Panc1 (cell line): ENCODE measurements around the gene PLEKHA7. TPM values are rescaled to one million over a fixed set of nuclear protein-coding genes. Genes with fewer than 3 reads are reported as not detected.

ENCODE experiments used
- ATAC-seq: fragments of 200-7000 bp; cut with Tn5 transposase; 2 replicates; pipeline ENCODE4 v1.9.1; 2020; ENCODE audit warnings: mild to moderate bottlenecking, moderate library complexity
- BruUV-seq: library from RNA; stranded (reverse); fragments of 400-500 nt; replicated peaks from 2 replicates; lab custom pipeline; 2021; lab: Mats Ljungman, UMichigan
- CTCF ChIA-PET: fragments of 300-600 bp; sonication (Branson Sonifier 250); formaldehyde crosslinking; loops from one replicate; lab custom pipeline; 2022; ENCODE audit warnings: antibody characterized with exemption; lab: Charles Lee
- POLR2A ChIA-PET: fragments of 300-600 bp; sonication (Branson Sonifier 250); formaldehyde crosslinking; loops from one replicate; lab custom pipeline; 2022; ENCODE audit warnings: antibody characterized with exemption; lab: Charles Lee
- DNase-seq: peaks from one replicate; pipeline ENCODE4 v3.0.0-alpha.2; 2010; ENCODE audit warnings: low read depth, low spot score
- H3K27ac ChIP-seq: 2 replicates; pipeline ENCODE4 v1.5.1; 2011; ENCODE audit warnings: mild to moderate bottlenecking, low read length, inconsistent platforms
- H3K27me3 ChIP-seq: fragments of 200-500 bp; sonication (Bioruptor generic); 2 replicates; pipeline ENCODE4 v1.6.0; 2014; ENCODE audit warnings: low read length, inconsistent platforms; ENCODE audit not compliant: control insufficient read depth, insufficient read depth
- H3K36me3 ChIP-seq: fragments of 200-500 bp; sonication (Bioruptor generic); 2 replicates; pipeline ENCODE4 v1.5.1; 2014; ENCODE audit warnings: inconsistent platforms, mild to moderate bottlenecking, low read length, moderate library complexity; ENCODE audit not compliant: control insufficient read depth, insufficient read depth
- H3K4me1 ChIP-seq: 2 replicates; pipeline ENCODE4 v1.5.1; 2011; ENCODE audit warnings: inconsistent platforms, mild to moderate bottlenecking, low read length, moderate library complexity; ENCODE audit not compliant: control insufficient read depth, insufficient read depth
- H3K4me3 ChIP-seq, 2 experiments: 2 replicates each; pipeline ENCODE4 v1.5.1; 2011 to 2012; ENCODE audit warnings: low read depth in 2 of 2, low read length in 2 of 2, mild to moderate bottlenecking in 2 of 2, inconsistent platforms in 1 of 2, moderate library complexity in 1 of 2
- H3K9me3 ChIP-seq: fragments of 200-500 bp; sonication (Bioruptor generic); 2 replicates; pipeline ENCODE4 v1.5.1; 2014; ENCODE audit warnings: low read depth, mild to moderate bottlenecking, inconsistent platforms, low read length, moderate library complexity; ENCODE audit not compliant: control insufficient read depth, insufficient read depth
- CTCF ChIP-seq: fragments of 450-650 bp; IDR thresholded peaks from 2 replicates; pipeline ENCODE4 v1.5.1; 2017; ENCODE audit warnings: mild to moderate bottlenecking
- POLR2AphosphoS5 ChIP-seq: IDR thresholded peaks from 2 replicates; pipeline ENCODE4 v1.6.1; 2012; ENCODE audit warnings: mild to moderate bottlenecking, low read depth, low read length, moderate library complexity
- SIN3A ChIP-seq: IDR thresholded peaks from 2 replicates; pipeline ENCODE4 v1.6.1; 2012; ENCODE audit warnings: low read depth, mild to moderate bottlenecking, low read length, moderate library complexity, borderline replicate concordance; ENCODE audit not compliant: insufficient read depth
- TCF7L2 ChIP-seq: IDR thresholded peaks from 2 replicates; pipeline ENCODE4 v1.6.1; 2011; ENCODE audit warnings: mild to moderate bottlenecking, low read depth, low read length, inconsistent platforms
- in situ Hi-C: cut with HindIII; loops from 2 replicates; pipeline ENCODE4 v1.10.0; 2016; ENCODE audit warnings: low sequenced_read_pairs, low pct_unique_long_range_greater_than_20kb
- intact Hi-C: fragments of 100-400 bp; cut with micrococcal nuclease; formaldehyde crosslinking; loops from one replicate; pipeline ENCODE4 v1.10.0; 2022; ENCODE audit not compliant: unreplicated experiment
- total RNA-seq: library from RNA; stranded (reverse); gene quantifications from one replicate; pipeline ENCODE4 v1.2.1, GENCODE V29; 2021; ENCODE audit not compliant: unreplicated experiment
- TF ChIP-seq, protein P1 (sequence below), 2 experiments: IDR thresholded peaks; 2 replicates each; pipeline ENCODE4 v1.6.1; 2011 to 2012; ENCODE audit warnings: low read depth in 2 of 2, control low read depth in 1 of 2, low read length in 1 of 2, mild to moderate bottlenecking in 1 of 2, moderate library complexity in 1 of 2; ENCODE audit not compliant: insufficient read depth in 1 of 2

Gene PLEKHA7
- total RNA-seq, 1 experiment from 2014 or later: 11.6 TPM

- 0 out of 2 replicates have a peak, but pooled peaks cover 3% of the 10 kb centered on the region for H3K4me1 ChIP-seq
- ChIA-PET POLR2A (no interaction called here), CTCF (no interaction called here)
- peaks cover 5% of the 10 kb centered on the region; the same call in 1 of the 2 replicates for H3K36me3 ChIP-seq
- in situ Hi-C loops (no loop called here), intact Hi-C loops (no loop called here)
- peak overlapping the region; percentile 98 for H3K27ac ChIP-seq
- DNase-seq: no peak
- H3K27me3 ChIP-seq: no peaks in the 10 kb centered on the region
- no peaks in the 10 kb centered on the region for H3K9me3 ChIP-seq
- ATAC-seq: no peak; the same call in 1 of the 2 replicates
- TF ChIP-seq CTCF (no peak), SIN3A (0 out of 2 replicates have a peak, but pooled peaks have one; percentile 5)
- peak overlapping the region; percentile 93 to 99 for H3K4me3 ChIP-seq
- BruUV-seq: TSS peak; percentile 91
Observed at GRCh38 chr11:16738947-16739815, 275.0 kb downstream of the PLEKHA7 start.

DNA sequence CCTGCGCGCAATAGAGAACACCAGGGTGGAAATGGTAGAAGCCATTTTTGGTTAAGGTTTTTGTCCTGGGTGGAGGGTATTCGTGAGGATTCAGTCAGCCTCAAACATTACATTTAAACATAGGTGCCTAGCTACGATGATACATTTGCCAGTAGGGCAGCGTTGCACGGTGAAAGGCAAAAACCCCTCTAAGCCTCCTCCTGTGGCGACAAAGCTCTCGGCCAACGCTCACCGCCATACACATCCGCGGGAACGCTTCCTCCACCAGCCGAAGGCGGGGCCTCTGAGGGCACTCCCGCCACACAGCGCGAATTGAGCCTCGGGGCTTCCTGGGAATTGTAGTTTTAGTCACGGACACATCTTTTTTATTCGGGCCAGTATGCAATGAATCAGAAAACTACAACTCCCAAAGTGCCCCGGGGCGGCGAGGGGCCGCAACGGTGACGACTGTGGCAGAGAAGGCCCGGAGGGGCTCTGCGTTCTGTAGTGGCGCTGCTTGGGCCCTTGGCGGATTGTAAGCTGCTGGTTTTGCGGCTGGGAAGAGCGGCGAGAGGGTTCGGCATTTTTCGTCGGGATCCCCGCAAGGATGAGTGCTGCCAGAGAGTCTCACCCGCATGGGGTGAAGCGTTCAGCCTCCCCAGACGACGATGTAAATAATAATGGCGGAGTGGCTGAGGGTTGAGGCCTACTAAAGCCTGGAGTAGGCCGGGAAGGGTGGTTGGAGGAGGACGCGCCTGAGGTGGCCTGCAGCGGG, 275.8 kb downstream of the PLEKHA7 start, which contains the start of gene C11orf58:
Gene C11orf58 (plus strand): TSS at position 455 of the 754 bp plus-strand sequence. CDS start 132 bp downstream, at position 587.
- H3K36me3 ChIP-seq: peaks cover 5% of the 10 kb centered on the region; the same call in 1 of the 2 replicates
- no peaks in the 10 kb centered on the region for H3K9me3 ChIP-seq
- intact Hi-C loops (no loop called here), in situ Hi-C loops (no loop called here)
- no peaks in the 10 kb centered on the region for H3K27me3 ChIP-seq
- DNase-seq: peak; percentile 89
- peak within 1 kb of the TSS; percentile 98 for H3K27ac ChIP-seq
- TF ChIP-seq SIN3A (peak; percentile 17; the same call in 1 of the 2 replicates), TCF7L2 (0 out of 2 replicates have a peak, but pooled peaks have one; percentile 53), CTCF (no peak), POLR2AphosphoS5 (peak; percentile 96)
- peak within 1 kb of the TSS; percentile 93 to 99 for H3K4me3 ChIP-seq
- no TSS peak for BruUV-seq
- ChIA-PET CTCF (interaction anchor here (0.6 kb wide), 1 partner anchor 1041 kb away, joined by 3 read pairs; no protein-coding TSS in a partner anchor), POLR2A (interaction anchor here (0.7 kb wide), 1 partner anchor 35 kb away, joined by 3 read pairs; no protein-coding TSS in a partner anchor)
- 0 out of 2 replicates have a peak, but pooled peaks cover 3% of the 10 kb centered on the region for H3K4me1 ChIP-seq
- peak; percentile 99 for ATAC-seq

DNA sequence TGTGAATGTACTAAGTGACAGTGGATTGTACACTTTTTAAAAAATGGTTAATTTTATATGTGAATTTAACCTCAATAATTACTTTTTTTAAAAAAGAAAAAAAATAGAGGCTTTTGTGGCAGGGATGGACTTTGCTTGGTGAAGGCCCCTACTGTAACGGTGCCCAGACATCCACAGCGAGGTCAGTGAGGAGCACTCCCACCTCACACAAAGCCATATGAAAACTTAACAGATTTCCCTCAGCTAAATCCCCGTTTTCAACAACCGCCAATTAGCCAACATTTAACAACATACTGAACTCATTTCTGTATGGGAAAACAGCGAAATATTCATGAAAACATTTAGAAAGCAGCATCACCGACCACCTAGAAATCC, 276.4 kb downstream of the PLEKHA7 start:
- CTCF ChIA-PET: interaction anchor here (0.6 kb wide), 1 partner anchor 1042 kb away, joined by 3 read pairs; no protein-coding TSS in a partner anchor
- DNase-seq: no peak
- BruUV-seq: TSS peak; percentile 99

More for the DNA sequence above, 276.4 kb downstream of the PLEKHA7 start:
- Histone ChIP-seq H3K4me3 (peak overlapping the region; percentile 93 to 99), H3K27ac (peak overlapping the region; percentile 98), H3K4me1 (0 out of 2 replicates have a peak, but pooled peaks cover 3% of the 10 kb centered on the region), H3K27me3 (no peaks in the 10 kb centered on the region), H3K9me3 (no peaks in the 10 kb centered on the region), H3K36me3 (peaks cover 5% of the 10 kb centered on the region; the same call in 1 of the 2 replicates)
- intact Hi-C loops (no loop called here), in situ Hi-C loops (no loop called here)
- TF ChIP-seq SIN3A: no peak
- no peak for TF ChIP-seq POLR2AphosphoS5
- TF ChIP-seq TCF7L2: no peak
- TF ChIP-seq CTCF: no peak
- TF ChIP-seq, protein P1, sequence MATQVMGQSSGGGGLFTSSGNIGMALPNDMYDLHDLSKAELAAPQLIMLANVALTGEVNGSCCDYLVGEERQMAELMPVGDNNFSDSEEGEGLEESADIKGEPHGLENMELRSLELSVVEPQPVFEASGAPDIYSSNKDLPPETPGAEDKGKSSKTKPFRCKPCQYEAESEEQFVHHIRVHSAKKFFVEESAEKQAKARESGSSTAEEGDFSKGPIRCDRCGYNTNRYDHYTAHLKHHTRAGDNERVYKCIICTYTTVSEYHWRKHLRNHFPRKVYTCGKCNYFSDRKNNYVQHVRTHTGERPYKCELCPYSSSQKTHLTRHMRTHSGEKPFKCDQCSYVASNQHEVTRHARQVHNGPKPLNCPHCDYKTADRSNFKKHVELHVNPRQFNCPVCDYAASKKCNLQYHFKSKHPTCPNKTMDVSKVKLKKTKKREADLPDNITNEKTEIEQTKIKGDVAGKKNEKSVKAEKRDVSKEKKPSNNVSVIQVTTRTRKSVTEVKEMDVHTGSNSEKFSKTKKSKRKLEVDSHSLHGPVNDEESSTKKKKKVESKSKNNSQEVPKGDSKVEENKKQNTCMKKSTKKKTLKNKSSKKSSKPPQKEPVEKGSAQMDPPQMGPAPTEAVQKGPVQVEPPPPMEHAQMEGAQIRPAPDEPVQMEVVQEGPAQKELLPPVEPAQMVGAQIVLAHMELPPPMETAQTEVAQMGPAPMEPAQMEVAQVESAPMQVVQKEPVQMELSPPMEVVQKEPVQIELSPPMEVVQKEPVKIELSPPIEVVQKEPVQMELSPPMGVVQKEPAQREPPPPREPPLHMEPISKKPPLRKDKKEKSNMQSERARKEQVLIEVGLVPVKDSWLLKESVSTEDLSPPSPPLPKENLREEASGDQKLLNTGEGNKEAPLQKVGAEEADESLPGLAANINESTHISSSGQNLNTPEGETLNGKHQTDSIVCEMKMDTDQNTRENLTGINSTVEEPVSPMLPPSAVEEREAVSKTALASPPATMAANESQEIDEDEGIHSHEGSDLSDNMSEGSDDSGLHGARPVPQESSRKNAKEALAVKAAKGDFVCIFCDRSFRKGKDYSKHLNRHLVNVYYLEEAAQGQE (IDR thresholded peaks at IDR 0.05; ENCODE audit: insufficient read depth in 1 of 2, low read depth in 2 of 2, low read length in 1 of 2): no peak
- ATAC-seq: peak; percentile 17
- POLR2A ChIA-PET: interaction anchor here (0.7 kb wide), 1 partner anchor 36 kb away, joined by 3 read pairs; no protein-coding TSS in a partner anchor
